Esophagus squamous epithelium (tissue), 5 donors: ENCODE data around the gene CLVS2. TPM values are rescaled to one million over a fixed set of nuclear protein-coding genes. Genes with fewer than 3 reads are reported as not detected.

ENCODE experiments used
- DNase-seq: peaks from one replicate; lab custom pipeline; 2025; lab: John Stamatoyannopoulos, UW
- H3K27ac ChIP-seq, 4 donors: fragments of 200-600 bp; sonication (generic); one replicate each; pipeline ENCODE4 v1.5.1; 2016 to 2019; ENCODE audit warnings: mild to moderate bottlenecking in 1 of 4
- H3K27me3 ChIP-seq, 4 donors: fragments of 200-600 bp; sonication (generic); 1 replicate in 3 of 4; 2 replicates in 1 of 4; pipeline versions ENCODE4 v1.5.1 to v1.6.0; 2017 to 2021; ENCODE audit warnings: antibody characterized with exemption in 1 of 4
- H3K36me3 ChIP-seq, 3 donors: fragments of 200-600 bp; sonication (generic); one replicate each; pipeline ENCODE4 v1.5.1; 2016 to 2019
- H3K4me1 ChIP-seq, 3 donors: fragments of 200-600 bp; sonication (generic); one replicate each; pipeline ENCODE4 v1.5.1; 2017 to 2019
- H3K4me3 ChIP-seq, 4 donors: fragments of 200-600 bp; sonication (generic); 1 replicate in 3 of 4; 2 replicates in 1 of 4; pipeline ENCODE4 v1.5.1; 2016 to 2019; ENCODE audit warnings: mild to moderate bottlenecking in 2 of 4, moderate library complexity in 1 of 4
- H3K9me3 ChIP-seq, 3 donors: fragments of 200-600 bp; sonication (generic); one replicate each; pipeline ENCODE4 v1.5.1; 2016 to 2019
- CTCF ChIP-seq, 6 experiments: fragments of 450-650 bp in 4 of 6; fragments of 200-600 bp in 2 of 6; sonication (generic) in 2 of 6; IDR thresholded peaks; one replicate each; pipeline ENCODE4 v1.5.1; 2016 to 2019; ENCODE audit warnings: antibody characterized with exemption in 6 of 6, mild to moderate bottlenecking in 4 of 6, moderate library complexity in 4 of 6
- POLR2A ChIP-seq, 4 donors: fragments of 450-650 bp; IDR thresholded peaks; one replicate each; pipeline ENCODE4 v1.6.1; 2017; ENCODE audit warnings: antibody characterized with exemption in 4 of 4, mild to moderate bottlenecking in 4 of 4, moderate library complexity in 3 of 4
- WGBS, 2 donors: methylation state at CpG; one replicate each; pipeline ENCODE4 v1.1.5; 2018; 5-methylcytosine and 5-hydroxymethylcytosine counted together
- intact Hi-C: fragments of 100-400 bp; cut with DNase I; formaldehyde crosslinking; loops from one replicate; pipeline ENCODE4 v1.15.0; 2022
- total RNA-seq, 4 donors: library from RNA; depleted of rRNA; stranded (reverse); fragments of >200 nt; gene quantifications; one replicate each; pipeline ENCODE4 v1.1.0, GENCODE V29; 2016
- donor health status: DM: yes; HTN: yes; CAD: no.

The CLVS2 gene
- total RNA-seq, 4 donors from 2014 or later = under 0.01 TPM; not detected in 3

- TF ChIP-seq CTCF (IDR thresholded peaks at IDR 0.05) (no peak), POLR2A (IDR thresholded peaks at IDR 0.05) (no peak)
- no peak for DNase-seq
- Histone ChIP-seq H3K9me3 (no peaks in the 10 kb centered on the region), H3K4me3 (no peak overlapping the region), H3K36me3 (no peaks in the 10 kb centered on the region), H3K27me3 (no peaks in the 10 kb centered on the region), H3K27ac (no peak overlapping the region), H3K4me1 (no peaks in the 10 kb centered on the region)
- 19 to 45% methylated on average over 1 of the region's 1 CpG for WGBS, 2 donors
- intact Hi-C loops = no loop called here
Measured at GRCh38 chr6:122969999-122970533, 26.0 kb upstream of the CLVS2 start.

- intact Hi-C loops = no loop called here
- DNase-seq = no peak
- H3K36me3 ChIP-seq = no peaks in the 10 kb centered on the region
- no peak overlapping the region for H3K4me3 ChIP-seq
- no peak overlapping the region for H3K27ac ChIP-seq
- no peaks in the 10 kb centered on the region for H3K4me1 ChIP-seq
- 68 to 72% methylated on average over 2 to 4 of the region's 4 CpGs for WGBS, 2 donors
- H3K9me3 ChIP-seq = no peaks in the 10 kb centered on the region
- TF ChIP-seq CTCF (IDR thresholded peaks at IDR 0.05) (no peak), POLR2A (IDR thresholded peaks at IDR 0.05) (no peak)
- H3K27me3 ChIP-seq = no peaks in the 10 kb centered on the region
Measured at GRCh38 chr6:122977180-122977579, 18.9 kb upstream of the CLVS2 start.

GRCh38 chr6:122984393-122984792, 11.6 kb upstream of the CLVS2 start:
- H3K27me3 ChIP-seq = no peaks in the 10 kb centered on the region
- no peak for TF ChIP-seq CTCF (IDR thresholded peaks at IDR 0.05)
- no peak for TF ChIP-seq POLR2A (IDR thresholded peaks at IDR 0.05)
- DNase-seq = no peak
- H3K36me3 ChIP-seq = no peaks in the 10 kb centered on the region
- peaks cover 0 to 4% (median 0%) of the 10 kb centered on the region in 3 donors for H3K9me3 ChIP-seq
- no peaks in the 10 kb centered on the region for H3K4me1 ChIP-seq
- H3K4me3 ChIP-seq = no peak overlapping the region
- no peak overlapping the region for H3K27ac ChIP-seq
- WGBS, 2 donors = 34 to 75% methylated on average over 2 of the region's 2 CpGs
- intact Hi-C loops = no loop called here

- TF ChIP-seq POLR2A (IDR thresholded peaks at IDR 0.05) = no peak
- TF ChIP-seq CTCF (IDR thresholded peaks at IDR 0.05) = no peak
- Histone ChIP-seq H3K9me3 (no peaks in the 10 kb centered on the region), H3K27ac (no peak overlapping the region), H3K27me3 (peaks cover 8 to 58% (median 11%) of the 10 kb centered on the region in 4 donors), H3K36me3 (no peaks in the 10 kb centered on the region), H3K4me1 (peaks cover 8 to 12% (median 9%) of the 10 kb centered on the region in 3 donors), H3K4me3 (no peak overlapping the region)
- 65 to 81% methylated on average over 3 of the region's 3 CpGs for WGBS, 2 donors
- intact Hi-C loops = no loop called here
- no peak for DNase-seq
Measured at GRCh38 chr6:122994256-122994655, 1.8 kb upstream of the CLVS2 start.

- WGBS, 2 donors = 25 to 30% methylated on average over 15 to 19 of the region's 19 CpGs
Measured at GRCh38 chr6:122996794-122997505, 915 bp downstream of the CLVS2 start.

More at GRCh38 chr6:122996794-122997505, 915 bp downstream of the CLVS2 start:
- intact Hi-C loops = no loop called here
- H3K4me3 ChIP-seq = peak overlapping the region in 1 of 4 donors; percentile 24
- no peak for TF ChIP-seq POLR2A (IDR thresholded peaks at IDR 0.05)
- H3K27ac ChIP-seq = no peak overlapping the region
- H3K9me3 ChIP-seq = no peaks in the 10 kb centered on the region
- H3K27me3 ChIP-seq = peaks cover 8 to 58% (median 11%) of the 10 kb centered on the region in 4 donors
- DNase-seq = no peak
- peaks cover 8 to 12% (median 9%) of the 10 kb centered on the region in 3 donors for H3K4me1 ChIP-seq
- H3K36me3 ChIP-seq = no peaks in the 10 kb centered on the region
